ENCODE results near the gene ZNF280A.
"Not testable (repeated sequence)": the region's sequence is repeated elsewhere in the genome, so short reads cannot be mapped to it uniquely, and the experiment has no call there.

The ZNF280A gene

GRCh38 chr22:22469527-22469926 lies 50.5 kb downstream of the ZNF280A start:
- no peak for DNase-seq (ENCODE audit: low read depth)
- H3K4me3 ChIP-seq (ENCODE audit: control insufficient read depth, low read depth, low read length) = no peak overlapping the region

GRCh38 chr22:22468794-22469469 lies 51.1 kb downstream of the ZNF280A start:
- H3K4me3 ChIP-seq (ENCODE audit: control insufficient read depth, low read depth, low read length); DNase-seq (ENCODE audit: low read depth): not testable (repeated sequence)

More at GRCh38 chr22:22469527-22469926, 50.5 kb downstream of the ZNF280A start:
- no peak for TF ChIP-seq CTCF (conservative IDR thresholded peaks at IDR 0.05; ENCODE audit: control insufficient read depth, insufficient read depth, low read depth, low read length)

GRCh38 chr22:22467112-22467511 lies 53.0 kb downstream of the ZNF280A start:
- TF ChIP-seq CTCF (conservative IDR thresholded peaks at IDR 0.05; ENCODE audit: control insufficient read depth, insufficient read depth, low read depth, low read length) = no peak
- DNase-seq (ENCODE audit: low read depth) = no peak
- no peak overlapping the region for H3K4me3 ChIP-seq (ENCODE audit: control insufficient read depth, low read depth, low read length)

- DNase-seq (ENCODE audit: low read depth) = peak; percentile 56
- no peak for TF ChIP-seq CTCF (conservative IDR thresholded peaks at IDR 0.05; ENCODE audit: control insufficient read depth, insufficient read depth, low read depth, low read length)
- no peak overlapping the region for H3K4me3 ChIP-seq (ENCODE audit: control insufficient read depth, low read depth, low read length)
Observed at GRCh38 chr22:22465782-22466181, 54.3 kb downstream of the ZNF280A start.

- TF ChIP-seq CTCF (conservative IDR thresholded peaks at IDR 0.05; ENCODE audit: control insufficient read depth, insufficient read depth, low read depth, low read length) = no peak
- no peak for DNase-seq (ENCODE audit: low read depth)
- H3K4me3 ChIP-seq (ENCODE audit: control insufficient read depth, low read depth, low read length) = no peak overlapping the region
Observed at GRCh38 chr22:22465094-22465602, 54.9 kb downstream of the ZNF280A start.

- TF ChIP-seq CTCF (conservative IDR thresholded peaks at IDR 0.05; ENCODE audit: control insufficient read depth, insufficient read depth, low read depth, low read length) = no peak
- H3K4me3 ChIP-seq (ENCODE audit: control insufficient read depth, low read depth, low read length) = no peak overlapping the region
- DNase-seq (ENCODE audit: low read depth) = no peak
Observed at GRCh38 chr22:22464541-22465054, 55.5 kb downstream of the ZNF280A start.

- peak; percentile 64 for DNase-seq (ENCODE audit: low read depth)
- TF ChIP-seq CTCF (conservative IDR thresholded peaks at IDR 0.05; ENCODE audit: control insufficient read depth, insufficient read depth, low read depth, low read length) = peak; percentile 71
- no peak overlapping the region for H3K4me3 ChIP-seq (ENCODE audit: control insufficient read depth, low read depth, low read length)
Observed at GRCh38 chr22:22463855-22464540, 56.1 kb downstream of the ZNF280A start.
